H9 (cell line): ENCODE results near the gene CROCC. TPM values are rescaled to one million over a fixed set of nuclear protein-coding genes. Genes with fewer than 3 reads are reported as not detected.

Experiments used
- DNase-seq: peaks from one replicate; pipeline ENCODE4 v3.0.0-alpha.2; 2017
- H2AFZ ChIP-seq: one replicate; pipeline ENCODE4 v1.6.1; 2013; ENCODE audit warnings: mild to moderate bottlenecking, low read length, control low read depth, moderate library complexity
- H2AK5ac ChIP-seq: 2 replicates; pipeline ENCODE4 v1.6.1; 2013; ENCODE audit warnings: low read length, control low read depth, mixed read lengths; ENCODE audit not compliant: insufficient read length
- H2BK120ac ChIP-seq: one replicate; pipeline ENCODE4 v1.6.1; 2013; ENCODE audit warnings: low read depth, mild to moderate bottlenecking, low read length, control low read depth, inconsistent platforms; ENCODE audit not compliant: poor library complexity, severe bottlenecking
- H2BK12ac ChIP-seq: 2 replicates; pipeline ENCODE4 v1.6.1; 2013; ENCODE audit warnings: low read length, control low read depth, mixed read lengths, low read depth; ENCODE audit not compliant: insufficient read length
- H2BK15ac ChIP-seq: 2 replicates; pipeline ENCODE4 v1.6.1; 2013; ENCODE audit warnings: low read depth, low read length, control low read depth
- H2BK20ac ChIP-seq: one replicate; pipeline ENCODE4 v1.6.1; 2013; ENCODE audit warnings: low read depth, mild to moderate bottlenecking, low read length, control low read depth, inconsistent platforms; ENCODE audit not compliant: poor library complexity, severe bottlenecking
- H2BK5ac ChIP-seq: 2 replicates; pipeline ENCODE4 v1.6.1; 2013; ENCODE audit warnings: low read length, control low read depth, mixed read lengths; ENCODE audit not compliant: insufficient read length
- H3K14ac ChIP-seq: 2 replicates; pipeline ENCODE4 v1.6.1; 2013; ENCODE audit warnings: low read length, control low read depth; ENCODE audit not compliant: insufficient read depth
- H3K18ac ChIP-seq: 2 replicates; pipeline ENCODE4 v1.6.1; 2013; ENCODE audit warnings: low read depth, mild to moderate bottlenecking, mixed read lengths, low read length, control low read depth; ENCODE audit not compliant: insufficient read length
- H3K23ac ChIP-seq: 2 replicates; pipeline ENCODE4 v1.6.1; 2013; ENCODE audit warnings: low read length, control low read depth, mixed read lengths, low read depth; ENCODE audit not compliant: insufficient read length
- H3K23me2 ChIP-seq: 2 replicates; pipeline ENCODE4 v1.6.1; 2013; ENCODE audit warnings: low read depth, mild to moderate bottlenecking, mixed read lengths, low read length, control low read depth; ENCODE audit not compliant: insufficient read length, poor library complexity, severe bottlenecking
- H3K27ac ChIP-seq: 2 replicates; pipeline ENCODE4 v1.5.1; 2013; ENCODE audit warnings: low read length, control low read depth, mixed read lengths, low read depth; ENCODE audit not compliant: insufficient read length
- H3K27me3 ChIP-seq: 2 replicates; pipeline ENCODE4 v1.6.1; 2013; ENCODE audit warnings: low read length, control low read depth, inconsistent platforms; ENCODE audit not compliant: insufficient read depth
- H3K4ac ChIP-seq: 2 replicates; pipeline ENCODE4 v1.6.1; 2013; ENCODE audit warnings: low read depth, mild to moderate bottlenecking, control low read depth, inconsistent platforms, low read length, moderate library complexity
- H3K4me1 ChIP-seq: 2 replicates; pipeline ENCODE4 v1.6.1; 2013; ENCODE audit warnings: low read length, control low read depth, inconsistent platforms; ENCODE audit not compliant: insufficient read depth
- H3K4me2 ChIP-seq: 2 replicates; pipeline ENCODE4 v1.6.1; 2013; ENCODE audit warnings: low read length, control low read depth, mixed read lengths; ENCODE audit not compliant: insufficient read length, insufficient read depth
- H3K56ac ChIP-seq: 2 replicates; pipeline ENCODE4 v1.6.1; 2013; ENCODE audit warnings: low read depth, mild to moderate bottlenecking, mixed read lengths, low read length, control low read depth; ENCODE audit not compliant: insufficient read length
- H3K79me1 ChIP-seq: 2 replicates; pipeline ENCODE4 v1.6.1; 2013; ENCODE audit warnings: low read depth, mild to moderate bottlenecking, moderate library complexity, low read length, control low read depth, inconsistent platforms; ENCODE audit not compliant: insufficient read depth, poor library complexity, severe bottlenecking
- H3K79me2 ChIP-seq: 2 replicates; pipeline ENCODE4 v1.6.1; 2013; ENCODE audit warnings: low read length, control low read depth, inconsistent platforms; ENCODE audit not compliant: insufficient read depth
- H3K9ac ChIP-seq: 2 replicates; pipeline ENCODE4 v1.6.1; 2013; ENCODE audit warnings: low read length, control low read depth, mixed read lengths; ENCODE audit not compliant: insufficient read length; ENCODE audit errors: extremely low read depth
- H3K9me3 ChIP-seq: one replicate; pipeline ENCODE4 v1.6.1; 2013; ENCODE audit warnings: low read depth, low read length, inconsistent platforms; ENCODE audit not compliant: control insufficient read depth
- H3T11ph ChIP-seq: one replicate; pipeline ENCODE4 v1.6.1; 2013; ENCODE audit warnings: mild to moderate bottlenecking, low read length, control low read depth, inconsistent platforms
- H4K20me1 ChIP-seq: one replicate; pipeline ENCODE4 v1.6.1; 2013; ENCODE audit not compliant: control insufficient read depth, insufficient read length, insufficient read depth
- H4K5ac ChIP-seq: 2 replicates; pipeline ENCODE4 v1.6.1; 2013; ENCODE audit warnings: low read depth, mild to moderate bottlenecking, mixed read lengths, low read length, control low read depth; ENCODE audit not compliant: insufficient read length
- H4K8ac ChIP-seq: replicated peaks from 2 replicates; pipeline ENCODE4 v1.6.1; 2013; ENCODE audit warnings: low read length, control low read depth, mixed read lengths, low read depth; ENCODE audit not compliant: insufficient read length
- H4K91ac ChIP-seq: 2 replicates; pipeline ENCODE4 v1.6.1; 2013; ENCODE audit warnings: low read depth, mild to moderate bottlenecking, moderate library complexity, mixed read lengths, low read length, control low read depth; ENCODE audit not compliant: insufficient read length
- H3K27ac Mint-ChIP-seq, 3 experiments: 2 replicates in 2 of 3; 3 replicates in 1 of 3; pipeline ENCODE4 v1.8.0; 2020 to 2021; ENCODE audit warnings: mixed read lengths in 3 of 3, mild to moderate bottlenecking in 1 of 3, moderate library complexity in 1 of 3
- H3K27me3 Mint-ChIP-seq: 2 replicates; pipeline ENCODE4 v1.8.0; 2021; ENCODE audit warnings: low read depth, mild to moderate bottlenecking, moderate library complexity, mixed read lengths
- H3K36me3 Mint-ChIP-seq, 3 experiments: 2 replicates in 2 of 3; 3 replicates in 1 of 3; pipeline ENCODE4 v1.8.0; 2020 to 2021; ENCODE audit warnings: low read depth in 3 of 3, mixed read lengths in 3 of 3; ENCODE audit not compliant: insufficient read depth in 1 of 3
- H3K4me1 Mint-ChIP-seq, 2 experiments: 2 replicates each; pipeline ENCODE4 v1.8.0; 2020; ENCODE audit warnings: mixed read lengths in 2 of 2
- H3K4me3 Mint-ChIP-seq, 2 experiments: 2 replicates in 1 of 2; 3 replicates in 1 of 2; pipeline ENCODE4 v1.8.0; 2020 to 2021; ENCODE audit warnings: mild to moderate bottlenecking in 2 of 2, mixed read lengths in 2 of 2, moderate library complexity in 1 of 2
- H3K9me3 Mint-ChIP-seq, 2 experiments: 2 replicates in 1 of 2; 3 replicates in 1 of 2; pipeline ENCODE4 v1.8.0; 2020; ENCODE audit warnings: mild to moderate bottlenecking in 2 of 2, mixed read lengths in 2 of 2, moderate library complexity in 1 of 2
- WGBS: extraction: QIAGEN DNeasy Blood & Tissue Kit; methylation state at CpG from one replicate; pipeline ENCODE4 v1.1.7; 2013; ENCODE audit warnings: missing lambda C conversion rate, low lambda C conversion rate, mixed read lengths; ENCODE audit not compliant: insufficient read length; ENCODE audit errors: extremely low coverage; 5-methylcytosine and 5-hydroxymethylcytosine counted together
- long read RNA-seq: library from polyadenylated mRNA; unstranded; transcript quantifications from one replicate; pipeline ENCODE4 v2.0.0, GENCODE V29; 2020
- total RNA-seq: library from RNA; stranded (reverse); gene quantifications from 2 replicates; pipeline ENCODE4 v1.2.1, GENCODE V29; 2021
- TF ChIP-seq, protein P1 (sequence below): fragments of 200-600 bp; sonication (generic); conservative IDR thresholded peaks from 3 replicates; pipeline ENCODE4 v1.8.0; 2021; ENCODE audit warnings: antibody characterized with exemption, mild to moderate bottlenecking

CROCC gene, protein sequence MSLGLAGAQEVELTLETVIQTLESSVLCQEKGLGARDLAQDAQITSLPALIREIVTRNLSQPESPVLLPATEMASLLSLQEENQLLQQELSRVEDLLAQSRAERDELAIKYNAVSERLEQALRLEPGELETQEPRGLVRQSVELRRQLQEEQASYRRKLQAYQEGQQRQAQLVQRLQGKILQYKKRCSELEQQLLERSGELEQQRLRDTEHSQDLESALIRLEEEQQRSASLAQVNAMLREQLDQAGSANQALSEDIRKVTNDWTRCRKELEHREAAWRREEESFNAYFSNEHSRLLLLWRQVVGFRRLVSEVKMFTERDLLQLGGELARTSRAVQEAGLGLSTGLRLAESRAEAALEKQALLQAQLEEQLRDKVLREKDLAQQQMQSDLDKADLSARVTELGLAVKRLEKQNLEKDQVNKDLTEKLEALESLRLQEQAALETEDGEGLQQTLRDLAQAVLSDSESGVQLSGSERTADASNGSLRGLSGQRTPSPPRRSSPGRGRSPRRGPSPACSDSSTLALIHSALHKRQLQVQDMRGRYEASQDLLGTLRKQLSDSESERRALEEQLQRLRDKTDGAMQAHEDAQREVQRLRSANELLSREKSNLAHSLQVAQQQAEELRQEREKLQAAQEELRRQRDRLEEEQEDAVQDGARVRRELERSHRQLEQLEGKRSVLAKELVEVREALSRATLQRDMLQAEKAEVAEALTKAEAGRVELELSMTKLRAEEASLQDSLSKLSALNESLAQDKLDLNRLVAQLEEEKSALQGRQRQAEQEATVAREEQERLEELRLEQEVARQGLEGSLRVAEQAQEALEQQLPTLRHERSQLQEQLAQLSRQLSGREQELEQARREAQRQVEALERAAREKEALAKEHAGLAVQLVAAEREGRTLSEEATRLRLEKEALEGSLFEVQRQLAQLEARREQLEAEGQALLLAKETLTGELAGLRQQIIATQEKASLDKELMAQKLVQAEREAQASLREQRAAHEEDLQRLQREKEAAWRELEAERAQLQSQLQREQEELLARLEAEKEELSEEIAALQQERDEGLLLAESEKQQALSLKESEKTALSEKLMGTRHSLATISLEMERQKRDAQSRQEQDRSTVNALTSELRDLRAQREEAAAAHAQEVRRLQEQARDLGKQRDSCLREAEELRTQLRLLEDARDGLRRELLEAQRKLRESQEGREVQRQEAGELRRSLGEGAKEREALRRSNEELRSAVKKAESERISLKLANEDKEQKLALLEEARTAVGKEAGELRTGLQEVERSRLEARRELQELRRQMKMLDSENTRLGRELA (N-terminal part only)
- total RNA-seq = 40.2 and 40.7 TPM in 2 replicates
- long read RNA-seq, partial matches to known transcripts = 3 of 12 reads
- long read RNA-seq, other reads (novel, unspliced or antisense) = 9 of 12 reads

DNA sequence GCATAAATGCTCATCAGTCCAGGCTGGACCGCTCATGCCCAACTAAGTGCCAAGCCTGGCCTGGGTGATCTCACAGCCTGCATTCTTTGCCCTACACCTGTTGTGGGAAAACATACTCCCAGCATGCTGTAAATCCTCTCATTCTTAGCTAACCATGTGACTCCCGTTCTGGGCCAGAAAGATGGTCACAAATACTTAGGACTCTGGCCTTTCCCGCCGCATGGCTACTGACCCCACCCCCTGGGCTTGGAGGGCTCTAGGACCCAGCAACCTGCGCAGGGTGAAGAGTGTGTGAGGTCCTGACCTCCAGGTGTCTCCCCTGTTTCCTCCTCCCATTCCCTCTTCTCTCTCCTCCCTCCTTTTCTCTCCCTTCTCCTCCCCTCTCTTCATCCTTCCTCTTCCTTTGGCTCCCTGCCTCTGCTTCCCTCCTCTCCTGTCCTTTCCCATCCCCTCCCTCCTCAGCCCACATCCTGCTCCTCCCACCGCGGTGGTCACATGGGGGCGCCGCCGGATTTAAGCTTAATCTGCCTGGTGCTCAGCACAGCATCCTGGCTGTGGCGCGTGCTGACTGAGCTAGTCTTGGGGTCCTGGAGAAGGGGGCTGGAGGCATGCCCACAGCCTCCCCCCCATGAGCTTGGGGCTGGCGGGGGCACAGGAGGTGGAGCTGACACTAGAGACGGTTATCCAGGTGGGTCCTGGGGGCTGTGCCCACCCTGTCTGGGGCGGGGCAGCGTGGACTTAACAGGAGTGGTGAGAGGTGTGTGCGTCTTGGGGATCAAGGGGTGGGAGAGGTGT lies at the start of gene CROCC:
CROCC (plus strand) TSS at position 541 of the 795 bp plus-strand sequence; CDS start at position 629, 88 bp downstream.
- H3K4me1 Mint-ChIP-seq = peaks cover 25 to 42% of the 10 kb centered on the region in 2 experiments
- Histone ChIP-seq H3K27ac (peak within 1 kb of the TSS; percentile 28), H3T11ph (no peak within 1 kb of the TSS)

More for the DNA sequence above, at the start of gene CROCC:
- no peak within 1 kb of the TSS for H2BK12ac ChIP-seq
- no CpG with 5 or more reads among the region's 17 CpGs for WGBS
- H2AK5ac ChIP-seq = no peak within 1 kb of the TSS
- no peak within 1 kb of the TSS for H2AFZ ChIP-seq
- no peak within 1 kb of the TSS for H4K91ac ChIP-seq
- no peaks in the 10 kb centered on the region for H3K4me1 ChIP-seq
- peak within 1 kb of the TSS; percentile 32 for H3K4me2 ChIP-seq
- Mint-ChIP-seq H3K36me3 (no peaks in the 10 kb centered on the region; a peak in 1 of 7 replicates), H3K4me3 (peak within 1 kb of the TSS; percentile 84 to 95), H3K27me3 (no peaks in the 10 kb centered on the region), H3K9me3 (no peaks in the 10 kb centered on the region), H3K27ac (peak within 1 kb of the TSS; percentile 64 to 96 (median 77))
- no peak within 1 kb of the TSS for H3K23ac ChIP-seq
- no peaks in the 10 kb centered on the region for H3K27me3 ChIP-seq
- peaks cover 6% of the 10 kb centered on the region; the same call in 1 of the 2 replicates for H3K79me2 ChIP-seq
- no peak within 1 kb of the TSS for H4K8ac ChIP-seq
- no peak within 1 kb of the TSS for H4K5ac ChIP-seq
- peak within 1 kb of the TSS; percentile 1 for H3K9ac ChIP-seq
- H2BK20ac ChIP-seq = no peak within 1 kb of the TSS
- H3K23me2 ChIP-seq = peaks cover 5% of the 10 kb centered on the region
- no peak within 1 kb of the TSS for H2BK5ac ChIP-seq
- no peak within 1 kb of the TSS for H2BK15ac ChIP-seq
- peak; percentile 95 for DNase-seq
- H3K9me3 ChIP-seq = no peaks in the 10 kb centered on the region
- no peaks in the 10 kb centered on the region for H3K79me1 ChIP-seq
- TF ChIP-seq, protein P1, sequence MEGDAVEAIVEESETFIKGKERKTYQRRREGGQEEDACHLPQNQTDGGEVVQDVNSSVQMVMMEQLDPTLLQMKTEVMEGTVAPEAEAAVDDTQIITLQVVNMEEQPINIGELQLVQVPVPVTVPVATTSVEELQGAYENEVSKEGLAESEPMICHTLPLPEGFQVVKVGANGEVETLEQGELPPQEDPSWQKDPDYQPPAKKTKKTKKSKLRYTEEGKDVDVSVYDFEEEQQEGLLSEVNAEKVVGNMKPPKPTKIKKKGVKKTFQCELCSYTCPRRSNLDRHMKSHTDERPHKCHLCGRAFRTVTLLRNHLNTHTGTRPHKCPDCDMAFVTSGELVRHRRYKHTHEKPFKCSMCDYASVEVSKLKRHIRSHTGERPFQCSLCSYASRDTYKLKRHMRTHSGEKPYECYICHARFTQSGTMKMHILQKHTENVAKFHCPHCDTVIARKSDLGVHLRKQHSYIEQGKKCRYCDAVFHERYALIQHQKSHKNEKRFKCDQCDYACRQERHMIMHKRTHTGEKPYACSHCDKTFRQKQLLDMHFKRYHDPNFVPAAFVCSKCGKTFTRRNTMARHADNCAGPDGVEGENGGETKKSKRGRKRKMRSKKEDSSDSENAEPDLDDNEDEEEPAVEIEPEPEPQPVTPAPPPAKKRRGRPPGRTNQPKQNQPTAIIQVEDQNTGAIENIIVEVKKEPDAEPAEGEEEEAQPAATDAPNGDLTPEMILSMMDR = no peak
- no peaks in the 10 kb centered on the region for H4K20me1 ChIP-seq
- no peak within 1 kb of the TSS for H3K4ac ChIP-seq
- no peak within 1 kb of the TSS for H3K14ac ChIP-seq
- H2BK120ac ChIP-seq = no peak within 1 kb of the TSS
- H3K56ac ChIP-seq = no peak within 1 kb of the TSS
- H3K18ac ChIP-seq = no peak within 1 kb of the TSS
